ENCODE results near the gene WDR37.

GRCh38 chr10:1180836-1181235 lies 124.7 kb downstream of the WDR37 start:
- TF ChIP-seq POLR2A (IDR thresholded peaks at IDR 0.05) (no peak), CTCF (IDR thresholded peaks at IDR 0.05) (no peak)
